OCI-LY1 (cell line): ENCODE data around the gene STK11IP.

Experiments
- EZH2 ChIP-seq: fragments of 200-600 bp; sonication (generic), shearing (Covaris generic); IDR thresholded peaks from 2 replicates; pipeline ENCODE4 v1.8.0; 2017; ENCODE audit warnings: borderline replicate concordance, mixed run types, mild to moderate bottlenecking, antibody characterized with exemption, low read length, moderate library complexity, mixed read lengths
- TF ChIP-seq, protein P1 (sequence below): fragments of 200-600 bp; sonication (generic), shearing (Covaris generic); IDR thresholded peaks from 2 replicates; pipeline ENCODE4 v1.5.1; 2017; ENCODE audit warnings: mild to moderate bottlenecking, antibody characterized with exemption, low read length, moderate library complexity, mixed read lengths

DNA sequence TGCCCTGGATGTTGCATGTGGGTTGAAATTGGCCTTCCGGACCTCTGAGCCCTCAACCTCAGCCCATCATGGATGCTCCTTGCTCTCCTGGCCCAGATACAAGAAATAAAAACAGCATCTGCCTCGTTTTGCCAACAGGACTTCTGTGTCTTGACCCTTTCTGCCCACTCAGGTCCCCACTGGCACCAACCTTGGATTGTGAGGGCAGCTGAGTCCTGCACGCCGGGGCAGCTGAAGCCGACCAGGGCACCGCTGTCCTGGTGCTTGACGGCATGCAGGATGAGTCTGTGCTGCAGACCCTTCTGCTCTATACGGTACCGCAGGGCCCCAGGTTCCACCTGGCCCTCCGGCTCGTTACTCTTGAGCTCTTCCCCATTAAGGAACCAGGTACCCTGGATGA is 31.0 kb upstream of the STK11IP start:
- TF ChIP-seq EZH2: no peak
- TF ChIP-seq, protein P1, sequence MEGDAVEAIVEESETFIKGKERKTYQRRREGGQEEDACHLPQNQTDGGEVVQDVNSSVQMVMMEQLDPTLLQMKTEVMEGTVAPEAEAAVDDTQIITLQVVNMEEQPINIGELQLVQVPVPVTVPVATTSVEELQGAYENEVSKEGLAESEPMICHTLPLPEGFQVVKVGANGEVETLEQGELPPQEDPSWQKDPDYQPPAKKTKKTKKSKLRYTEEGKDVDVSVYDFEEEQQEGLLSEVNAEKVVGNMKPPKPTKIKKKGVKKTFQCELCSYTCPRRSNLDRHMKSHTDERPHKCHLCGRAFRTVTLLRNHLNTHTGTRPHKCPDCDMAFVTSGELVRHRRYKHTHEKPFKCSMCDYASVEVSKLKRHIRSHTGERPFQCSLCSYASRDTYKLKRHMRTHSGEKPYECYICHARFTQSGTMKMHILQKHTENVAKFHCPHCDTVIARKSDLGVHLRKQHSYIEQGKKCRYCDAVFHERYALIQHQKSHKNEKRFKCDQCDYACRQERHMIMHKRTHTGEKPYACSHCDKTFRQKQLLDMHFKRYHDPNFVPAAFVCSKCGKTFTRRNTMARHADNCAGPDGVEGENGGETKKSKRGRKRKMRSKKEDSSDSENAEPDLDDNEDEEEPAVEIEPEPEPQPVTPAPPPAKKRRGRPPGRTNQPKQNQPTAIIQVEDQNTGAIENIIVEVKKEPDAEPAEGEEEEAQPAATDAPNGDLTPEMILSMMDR: no peak
